Gastroesophageal sphincter (tissue), 3 donors: ENCODE results near the gene PSME1.

ENCODE experiments used
- EP300 ChIP-seq: sonication (generic); formaldehyde crosslinking; IDR thresholded peaks from one replicate; pipeline ENCODE4 v1.6.1; 2017; ENCODE audit warnings: antibody characterized with exemption, mild to moderate bottlenecking
- POLR2A ChIP-seq, 2 donors: fragments of 450-650 bp; IDR thresholded peaks; one replicate each; pipeline ENCODE4 v1.6.1; 2017; ENCODE audit warnings: antibody characterized with exemption in 2 of 2, mild to moderate bottlenecking in 2 of 2, moderate library complexity in 1 of 2
- POLR2AphosphoS5 ChIP-seq: sonication (generic); formaldehyde crosslinking; IDR thresholded peaks from one replicate; pipeline ENCODE4 v1.6.1; 2017; ENCODE audit warnings: antibody characterized with exemption
- TF ChIP-seq, protein P1 (sequence below), 4 experiments: fragments of 200-600 bp in 2 of 4; fragments of 450-650 bp in 2 of 4; sonication (generic) in 1 of 4; IDR thresholded peaks; one replicate each; pipeline ENCODE4 v1.5.1; 2017 to 2019; ENCODE audit warnings: antibody characterized with exemption in 4 of 4, mild to moderate bottlenecking in 2 of 4, moderate library complexity in 2 of 4

DNA sequence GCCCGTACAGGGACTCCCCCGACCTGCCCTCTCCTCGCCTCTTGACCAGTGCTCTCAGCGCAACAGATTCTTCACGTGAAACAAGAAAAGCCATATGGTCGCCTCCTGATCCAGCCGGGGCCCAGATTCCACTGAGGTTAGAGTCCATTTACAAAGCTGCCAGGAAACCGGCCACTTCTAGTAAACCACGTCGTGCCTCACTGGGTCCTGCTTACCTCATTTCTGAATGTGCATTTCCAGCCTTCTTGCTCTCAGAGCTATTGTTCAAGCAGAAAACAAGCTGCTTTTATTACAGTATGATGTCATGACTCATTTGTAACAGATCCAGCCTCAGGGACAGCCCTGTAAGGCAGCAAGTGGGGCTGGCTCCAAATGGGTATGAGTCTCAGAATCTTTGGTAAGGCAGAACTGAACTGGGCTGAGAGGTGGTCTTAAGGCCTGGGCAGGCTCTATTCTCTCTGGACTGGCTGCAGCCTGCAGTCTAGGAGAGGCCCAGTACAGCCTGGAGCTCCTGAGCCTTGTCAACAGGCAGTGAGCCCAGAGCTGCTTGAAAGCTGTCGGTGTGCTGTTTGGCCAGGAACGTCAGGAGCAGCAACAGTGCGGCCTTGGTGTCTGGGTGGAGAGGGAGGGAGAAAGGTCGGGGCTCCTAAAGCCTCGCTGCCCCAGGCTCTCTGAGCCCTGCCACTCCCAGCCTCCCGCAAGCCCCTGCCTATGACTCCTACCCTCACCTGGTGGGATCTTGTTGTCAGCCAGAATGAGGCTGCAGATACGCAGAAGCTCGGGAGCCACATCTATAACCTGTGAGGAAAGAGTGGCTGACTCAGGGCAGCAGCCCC lies 44.2 kb downstream of the PSME1 start:
- TF ChIP-seq POLR2AphosphoS5, result peak; percentile 12
- TF ChIP-seq EP300, result no peak
- TF ChIP-seq, protein P1, sequence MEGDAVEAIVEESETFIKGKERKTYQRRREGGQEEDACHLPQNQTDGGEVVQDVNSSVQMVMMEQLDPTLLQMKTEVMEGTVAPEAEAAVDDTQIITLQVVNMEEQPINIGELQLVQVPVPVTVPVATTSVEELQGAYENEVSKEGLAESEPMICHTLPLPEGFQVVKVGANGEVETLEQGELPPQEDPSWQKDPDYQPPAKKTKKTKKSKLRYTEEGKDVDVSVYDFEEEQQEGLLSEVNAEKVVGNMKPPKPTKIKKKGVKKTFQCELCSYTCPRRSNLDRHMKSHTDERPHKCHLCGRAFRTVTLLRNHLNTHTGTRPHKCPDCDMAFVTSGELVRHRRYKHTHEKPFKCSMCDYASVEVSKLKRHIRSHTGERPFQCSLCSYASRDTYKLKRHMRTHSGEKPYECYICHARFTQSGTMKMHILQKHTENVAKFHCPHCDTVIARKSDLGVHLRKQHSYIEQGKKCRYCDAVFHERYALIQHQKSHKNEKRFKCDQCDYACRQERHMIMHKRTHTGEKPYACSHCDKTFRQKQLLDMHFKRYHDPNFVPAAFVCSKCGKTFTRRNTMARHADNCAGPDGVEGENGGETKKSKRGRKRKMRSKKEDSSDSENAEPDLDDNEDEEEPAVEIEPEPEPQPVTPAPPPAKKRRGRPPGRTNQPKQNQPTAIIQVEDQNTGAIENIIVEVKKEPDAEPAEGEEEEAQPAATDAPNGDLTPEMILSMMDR (IDR thresholded peaks at IDR 0.05), result no peak
- no peak for TF ChIP-seq POLR2A (IDR thresholded peaks at IDR 0.05)
